GM18520 (cell line): ENCODE measurements around the gene DNAJC4.

Experiments used
- ATAC-seq: cut with Tn5 transposase; IDR thresholded peaks from one replicate; pipeline ENCODE4 v1.9.1; 2021; ENCODE audit not compliant: unreplicated experiment

DNAJC4 gene

DNA sequence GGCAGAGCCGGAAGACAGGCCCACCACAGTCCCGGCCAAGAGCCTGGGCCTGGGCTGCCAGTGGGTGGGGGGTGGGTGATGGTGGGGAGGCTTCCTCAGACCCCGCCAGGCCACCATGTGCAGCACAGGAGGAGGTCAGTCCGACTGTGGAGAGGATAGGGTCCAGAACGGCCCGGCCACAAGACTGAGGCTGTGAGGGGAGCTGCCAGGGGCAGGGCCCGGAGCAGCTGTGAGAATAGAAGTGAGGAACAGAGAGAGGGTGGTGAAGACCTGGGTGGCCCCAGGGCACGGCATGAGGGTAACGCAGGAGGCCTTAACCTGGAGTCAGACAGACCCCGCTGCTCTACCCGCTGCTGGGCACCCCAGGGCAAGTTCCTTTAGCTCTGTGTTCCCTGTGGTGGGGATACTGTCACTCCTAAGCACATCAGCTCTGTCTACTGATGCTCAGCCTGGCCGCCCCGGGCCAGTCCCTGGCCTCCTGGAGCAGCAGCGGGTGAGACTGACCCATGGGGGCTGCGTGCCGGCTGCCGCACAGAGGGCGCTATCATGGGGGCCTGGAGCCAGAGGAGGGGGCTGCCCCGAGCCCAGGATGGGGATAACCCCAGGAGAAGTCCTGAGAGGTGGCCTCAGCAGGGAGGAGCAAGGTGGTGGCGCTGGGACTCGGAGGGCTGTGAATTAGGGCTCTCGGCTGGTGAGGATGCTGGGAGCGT, 22.1 kb upstream of the DNAJC4 start:
- ATAC-seq, result no peak

DNA sequence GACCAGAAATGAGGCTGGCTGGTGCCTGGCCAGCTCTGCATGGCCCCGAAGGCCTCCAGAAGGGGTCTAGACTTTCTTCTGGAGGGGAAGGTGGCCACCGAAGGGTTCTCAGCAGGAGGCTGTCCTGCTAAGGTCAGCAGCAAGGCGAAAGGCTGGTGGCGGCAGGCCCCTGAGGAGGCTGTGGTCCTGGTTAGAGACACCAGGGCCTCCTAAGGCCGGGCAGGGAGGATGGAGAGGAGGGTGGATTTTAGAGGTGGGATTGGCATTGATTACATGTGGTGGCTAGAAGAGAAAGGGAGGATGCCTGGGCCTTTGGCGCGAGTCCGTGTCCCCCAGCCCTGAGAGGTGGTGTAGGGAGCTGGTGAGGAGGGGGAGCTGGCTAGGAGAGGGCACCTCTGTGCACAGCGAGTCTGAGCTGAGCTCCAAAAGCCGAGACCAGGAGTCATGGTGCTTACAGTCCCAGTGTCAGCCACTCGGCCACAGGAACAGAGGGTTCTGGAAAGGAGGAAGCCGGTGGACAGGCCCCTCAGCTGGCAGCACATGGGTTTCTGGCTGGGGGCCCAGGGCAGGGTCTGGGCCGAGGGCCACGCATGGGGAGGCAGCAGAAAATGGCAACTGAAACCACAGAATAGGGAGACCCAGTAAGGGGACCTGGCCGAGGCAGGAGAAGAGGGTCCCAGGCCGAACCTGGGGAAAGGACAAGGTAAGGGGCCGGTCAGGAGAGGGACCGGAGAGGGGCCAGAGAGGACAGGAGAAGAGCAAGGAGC, 21.4 kb upstream of the DNAJC4 start:
- ATAC-seq, result no peak

DNA sequence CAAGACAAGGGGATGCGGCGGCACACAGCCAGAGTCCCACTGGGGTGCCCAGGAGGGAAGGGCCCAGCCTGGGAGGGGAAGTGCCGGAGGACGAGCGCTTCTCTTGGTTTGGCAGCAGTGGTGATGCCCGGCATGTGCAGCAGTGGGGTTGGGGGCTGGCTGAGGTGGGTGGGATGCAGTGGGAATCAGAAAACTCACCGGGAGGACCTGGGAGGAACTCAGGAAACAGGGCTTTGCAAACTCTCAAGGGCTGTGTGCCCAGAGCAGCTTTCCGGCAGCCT, 20.8 kb upstream of the DNAJC4 start:
- ATAC-seq, result no peak

DNA sequence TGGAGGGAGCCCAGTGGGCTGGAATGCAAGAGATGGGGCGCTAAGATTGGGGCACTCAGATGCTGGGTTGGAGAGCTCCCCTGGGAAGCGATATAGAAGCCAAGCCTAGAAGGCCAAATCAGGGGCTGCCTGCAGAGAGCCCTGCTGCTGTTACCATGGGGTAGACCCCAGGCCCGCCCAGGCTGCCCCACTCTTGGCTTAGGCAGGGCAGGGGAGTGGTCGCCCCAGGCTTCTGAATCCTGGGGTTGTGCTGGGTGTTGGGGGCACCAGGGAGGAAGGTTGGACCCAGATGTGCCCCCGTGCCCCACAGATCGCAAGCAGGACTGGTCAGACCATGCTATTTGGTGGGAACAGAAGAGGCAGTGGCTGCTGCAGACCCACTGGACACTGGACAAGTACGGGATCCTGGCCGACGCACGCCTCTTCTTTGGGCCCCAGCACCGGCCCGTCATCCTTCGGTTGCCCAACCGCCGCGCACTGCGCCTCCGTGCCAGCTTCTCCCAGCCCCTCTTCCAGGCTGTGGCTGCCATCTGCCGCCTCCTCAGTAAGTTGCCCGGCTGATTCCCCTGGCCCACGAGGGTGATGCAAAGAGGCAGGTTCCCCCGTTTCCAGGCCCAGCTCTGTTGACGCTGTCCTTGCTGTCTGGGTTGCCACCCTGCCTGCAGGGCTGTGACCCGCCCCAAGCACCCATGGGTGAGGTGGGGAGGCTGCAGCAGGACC, 19.9 kb upstream of the DNAJC4 start:
- ATAC-seq, result no peak

DNA sequence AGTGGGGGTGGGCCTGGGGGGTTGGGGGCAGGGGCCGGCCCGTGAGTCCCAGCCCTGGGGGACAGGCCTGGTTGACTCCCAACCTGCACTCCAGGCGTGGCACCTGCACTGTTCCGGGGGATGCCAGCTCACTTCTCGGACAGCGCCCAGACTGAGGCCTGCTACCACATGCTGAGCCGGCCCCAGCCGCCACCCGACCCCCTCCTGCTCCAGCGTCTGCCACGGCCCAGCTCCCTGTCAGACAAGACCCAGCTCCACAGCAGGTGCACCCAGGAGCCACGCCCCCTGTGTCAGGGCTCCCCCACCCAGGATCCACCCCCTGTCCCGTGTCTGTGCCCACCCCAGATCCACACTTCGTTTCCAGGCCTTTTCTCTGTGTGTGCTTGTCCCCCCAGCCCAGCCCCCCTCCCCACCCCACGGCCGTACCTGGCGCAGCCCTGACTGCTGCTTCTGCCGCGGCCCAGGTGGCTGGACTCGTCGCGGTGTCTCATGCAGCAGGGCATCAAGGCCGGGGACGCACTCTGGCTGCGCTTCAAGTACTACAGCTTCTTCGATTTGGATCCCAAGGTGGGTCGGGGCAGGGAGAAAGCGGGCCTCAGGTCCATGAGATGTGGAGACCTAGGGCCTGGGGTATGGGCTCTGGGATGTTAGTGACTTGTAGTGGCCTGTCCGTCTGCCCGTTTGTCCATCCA, 19.0 kb upstream of the DNAJC4 start:
- ATAC-seq, result no peak

DNA sequence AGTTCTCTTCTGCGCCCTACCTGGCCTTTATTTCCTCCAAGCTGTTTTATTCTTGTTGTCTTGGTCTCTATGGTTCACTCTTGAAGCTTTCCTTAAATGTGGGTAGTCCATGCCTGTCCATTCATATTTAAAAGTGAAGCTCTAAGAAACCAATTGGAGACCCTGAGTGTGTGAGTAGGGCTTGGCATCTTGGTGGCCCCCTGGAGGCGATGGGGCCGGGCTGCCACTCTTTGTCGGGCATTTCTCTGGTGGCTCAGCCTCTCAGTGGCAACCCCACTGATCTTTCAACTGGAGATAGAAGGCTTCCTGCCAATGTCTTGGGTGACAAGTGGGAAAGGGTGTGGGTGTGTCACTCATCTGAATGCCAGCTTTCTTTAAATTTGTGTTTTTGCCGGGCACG, 13.5 kb upstream of the DNAJC4 start:
- ATAC-seq, result no peak

DNA sequence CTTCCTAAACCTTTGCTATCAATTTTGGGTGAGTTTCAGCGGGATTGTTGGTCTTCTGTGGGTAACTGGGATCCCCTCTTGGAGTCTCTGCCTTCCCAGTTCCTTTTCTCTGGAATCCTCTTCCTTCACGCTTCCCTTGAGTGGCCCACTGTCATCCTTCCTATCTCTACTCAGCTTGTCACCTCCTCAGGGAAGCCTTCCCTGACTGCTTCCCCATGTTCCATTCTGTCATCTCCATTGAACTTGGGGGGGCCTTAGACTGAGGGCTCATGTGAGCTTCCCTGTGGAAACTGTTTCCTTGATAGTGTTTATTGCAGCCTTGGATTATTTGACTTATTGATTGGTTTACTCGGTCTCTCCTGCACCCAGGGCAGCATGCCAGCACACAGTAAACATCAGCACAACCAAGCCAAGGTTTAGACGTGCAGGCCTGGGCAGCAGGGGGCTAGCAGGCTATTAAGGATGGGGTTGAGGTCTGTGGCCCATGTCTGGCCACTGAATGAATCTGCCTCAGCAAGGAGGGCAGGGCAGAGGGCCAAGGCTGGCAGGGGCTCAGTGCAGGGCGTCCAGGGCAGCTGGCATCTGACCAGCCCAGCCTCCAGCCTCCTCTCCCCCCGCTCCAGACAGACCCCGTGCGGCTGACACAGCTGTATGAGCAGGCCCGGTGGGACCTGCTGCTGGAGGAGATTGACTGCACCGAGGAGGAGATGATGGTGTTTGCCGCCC, 11.6 kb upstream of the DNAJC4 start:
- ATAC-seq, result no peak

DNA sequence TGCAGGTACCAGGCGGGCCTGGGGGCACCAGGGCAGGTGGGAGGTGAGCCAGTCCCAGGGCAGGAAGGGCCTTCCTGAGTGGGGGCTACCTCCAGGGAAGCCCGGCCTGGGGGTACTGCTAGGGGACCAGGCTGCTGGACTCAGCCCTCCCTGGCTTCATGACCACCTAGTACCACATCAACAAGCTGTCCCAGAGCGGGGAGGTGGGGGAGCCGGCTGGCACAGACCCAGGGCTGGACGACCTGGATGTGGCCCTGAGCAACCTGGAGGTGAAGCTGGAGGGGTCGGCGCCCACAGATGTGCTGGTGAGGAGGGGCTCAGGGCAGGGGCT, 11.0 kb upstream of the DNAJC4 start:
- ATAC-seq, result no peak

DNA sequence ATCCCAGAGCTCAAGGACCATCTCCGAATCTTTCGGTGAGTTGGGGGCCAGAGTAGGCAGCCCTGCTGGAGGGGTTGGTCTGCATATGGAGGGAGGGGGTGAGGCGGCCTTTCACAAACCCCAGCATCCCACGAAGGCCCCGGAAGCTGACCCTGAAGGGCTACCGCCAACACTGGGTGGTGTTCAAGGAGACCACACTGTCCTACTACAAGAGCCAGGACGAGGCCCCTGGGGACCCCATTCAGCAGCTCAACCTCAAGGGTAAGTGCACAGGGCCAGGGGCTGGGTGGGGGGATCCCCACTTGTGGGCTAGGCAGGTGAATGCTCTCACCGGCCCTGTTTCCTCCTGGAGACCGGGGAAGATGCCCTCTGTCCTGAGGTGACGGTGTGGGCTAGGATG, 10.6 kb upstream of the DNAJC4 start:
- ATAC-seq, result no peak

DNA sequence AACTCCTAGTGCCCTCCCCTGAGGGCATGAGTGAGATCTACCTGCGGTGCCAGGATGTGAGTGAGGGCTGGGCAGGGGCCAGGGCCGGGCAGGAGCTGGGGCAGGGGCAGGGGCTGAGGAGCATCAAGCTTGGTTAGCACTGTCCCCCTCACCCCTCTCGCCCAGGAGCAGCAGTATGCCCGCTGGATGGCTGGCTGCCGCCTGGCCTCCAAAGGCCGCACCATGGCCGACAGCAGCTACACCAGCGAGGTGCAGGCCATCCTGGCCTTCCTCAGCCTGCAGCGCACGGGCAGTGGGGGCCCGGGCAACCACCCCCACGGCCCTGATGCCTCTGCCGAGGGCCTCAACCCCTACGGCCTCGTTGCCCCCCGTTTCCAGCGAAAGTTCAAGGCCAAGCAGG, 10.1 kb upstream of the DNAJC4 start:
- no peak for ATAC-seq

DNA sequence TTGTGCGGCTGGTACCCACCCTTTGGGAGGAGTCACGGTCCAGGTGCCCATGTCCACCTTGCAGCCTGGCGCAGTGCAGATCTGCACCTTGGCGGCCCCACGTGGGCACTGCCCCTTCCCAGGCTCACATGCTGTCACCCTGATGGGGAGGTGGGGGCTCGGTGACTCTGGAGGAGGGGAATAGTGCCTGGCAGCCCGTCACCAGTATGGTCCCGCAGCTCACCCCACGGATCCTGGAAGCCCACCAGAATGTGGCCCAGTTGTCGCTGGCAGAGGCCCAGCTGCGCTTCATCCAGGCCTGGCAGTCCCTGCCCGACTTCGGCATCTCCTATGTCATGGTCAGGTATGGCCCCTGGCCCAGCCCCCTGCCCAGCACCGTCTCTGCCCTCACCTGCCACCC, 9.6 kb upstream of the DNAJC4 start:
- no peak for ATAC-seq

DNA sequence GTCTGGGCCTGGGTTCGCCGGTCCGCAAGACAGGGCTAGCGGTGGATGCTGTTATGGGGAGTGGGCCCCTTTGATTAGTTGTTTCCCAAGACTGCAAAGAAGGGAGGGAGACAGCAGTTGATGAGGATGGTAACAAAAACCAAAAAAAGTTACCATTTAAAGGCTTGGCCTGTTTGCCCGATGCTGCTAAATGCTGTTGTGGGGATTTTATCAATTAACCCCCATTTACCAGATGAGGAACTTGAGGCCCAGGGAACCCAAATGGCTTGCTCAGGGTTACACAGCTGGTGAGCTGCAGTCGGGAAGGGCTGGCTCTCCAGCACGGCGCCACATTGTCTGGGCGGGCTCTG, 7.7 kb upstream of the DNAJC4 start:
- no peak for ATAC-seq

DNA sequence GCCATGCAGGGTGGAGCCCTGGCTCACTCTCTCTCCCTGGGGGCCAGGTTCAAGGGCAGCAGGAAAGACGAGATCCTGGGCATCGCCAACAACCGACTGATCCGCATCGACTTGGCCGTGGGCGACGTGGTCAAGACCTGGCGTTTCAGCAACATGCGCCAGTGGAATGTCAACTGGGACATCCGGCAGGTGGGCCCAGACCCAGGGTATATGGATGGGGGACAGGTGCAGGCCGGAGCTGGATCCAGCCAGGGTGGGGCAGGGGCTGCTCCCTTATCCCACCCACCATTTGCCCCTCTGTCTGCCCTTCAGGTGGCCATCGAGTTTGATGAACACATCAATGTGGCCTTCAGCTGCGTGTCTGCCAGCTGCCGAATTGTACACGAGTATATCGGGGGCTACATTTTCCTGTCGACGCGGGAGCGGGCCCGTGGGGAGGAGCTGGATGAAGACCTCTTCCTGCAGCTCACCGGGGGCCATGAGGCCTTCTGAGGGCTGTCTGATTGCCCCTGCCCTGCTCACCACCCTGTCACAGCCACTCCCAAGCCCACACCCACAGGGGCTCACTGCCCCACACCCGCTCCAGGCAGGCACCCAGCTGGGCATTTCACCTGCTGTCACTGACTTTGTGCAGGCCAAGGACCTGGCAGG, 7.2 kb upstream of the DNAJC4 start:
- no peak for ATAC-seq

DNA sequence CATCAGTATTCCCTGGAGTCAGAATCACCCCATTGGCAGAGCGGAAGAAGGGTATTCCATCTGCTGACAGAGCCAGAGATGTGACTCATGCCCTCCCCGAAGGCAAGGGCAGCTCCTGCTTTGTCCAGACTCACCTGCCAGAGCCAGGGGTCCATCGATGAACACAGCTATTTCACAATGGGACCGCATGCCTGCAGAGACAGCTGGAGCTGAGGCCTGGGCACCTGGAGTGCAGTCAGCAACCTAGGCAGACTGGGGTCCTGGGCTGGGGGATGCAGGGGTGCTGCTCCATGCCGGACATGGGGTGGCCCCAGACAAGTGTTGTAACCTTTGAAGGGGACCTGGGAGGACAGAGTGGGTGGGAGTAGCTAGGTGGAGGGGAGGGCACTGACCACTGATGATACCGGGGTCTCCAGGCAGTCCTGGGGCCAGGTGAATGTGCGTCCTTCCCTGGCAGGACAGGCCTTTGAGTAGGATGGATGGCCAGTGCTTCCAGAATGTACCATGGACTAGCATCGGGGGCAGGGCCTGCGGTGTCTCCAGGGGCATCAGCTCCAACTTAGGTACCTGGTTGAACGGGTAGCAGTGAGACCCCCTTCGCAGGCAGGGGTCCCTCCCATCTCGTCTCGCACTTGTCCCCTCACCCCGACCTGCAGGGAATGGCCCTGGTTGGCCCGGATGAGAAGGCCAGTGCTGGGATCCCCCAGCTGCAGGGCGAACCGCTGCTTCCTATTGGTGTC, 6.0 kb upstream of the DNAJC4 start:
- no peak for ATAC-seq

DNA sequence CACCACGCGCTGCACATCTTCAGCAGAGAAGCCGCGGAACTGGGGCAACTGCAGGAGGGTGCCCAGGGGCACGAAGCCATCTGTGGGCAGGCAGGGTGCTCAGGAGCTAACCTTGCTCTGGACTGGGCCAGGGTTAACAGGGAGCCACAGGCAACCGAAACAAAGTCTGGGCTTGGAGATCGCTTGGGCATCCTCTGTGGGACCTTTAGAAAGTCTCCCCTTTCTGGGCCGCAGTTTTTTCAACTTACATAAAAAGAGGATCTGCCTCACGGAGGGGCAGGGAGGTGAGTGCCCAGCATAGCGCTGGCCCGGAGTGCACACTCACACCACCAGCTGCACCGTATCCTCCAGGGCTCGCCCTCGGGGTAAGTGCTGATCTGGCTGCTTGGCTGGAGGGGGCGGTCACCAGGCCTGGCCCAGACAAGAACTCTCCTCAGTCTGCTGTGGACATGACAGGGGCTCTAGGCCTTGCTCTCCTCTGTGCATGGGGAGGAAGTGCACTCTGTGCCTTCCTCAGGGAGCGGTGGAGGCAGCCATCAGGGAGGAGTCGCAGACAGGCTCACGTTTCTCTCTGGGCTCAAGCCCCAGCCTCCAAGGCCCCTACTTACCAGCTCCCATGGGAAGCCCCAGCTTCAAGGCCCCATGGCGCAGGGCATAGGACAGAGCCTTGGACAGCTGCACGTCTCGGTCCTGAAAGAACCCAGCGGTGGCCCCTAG, 5.3 kb upstream of the DNAJC4 start:
- no peak for ATAC-seq

DNA sequence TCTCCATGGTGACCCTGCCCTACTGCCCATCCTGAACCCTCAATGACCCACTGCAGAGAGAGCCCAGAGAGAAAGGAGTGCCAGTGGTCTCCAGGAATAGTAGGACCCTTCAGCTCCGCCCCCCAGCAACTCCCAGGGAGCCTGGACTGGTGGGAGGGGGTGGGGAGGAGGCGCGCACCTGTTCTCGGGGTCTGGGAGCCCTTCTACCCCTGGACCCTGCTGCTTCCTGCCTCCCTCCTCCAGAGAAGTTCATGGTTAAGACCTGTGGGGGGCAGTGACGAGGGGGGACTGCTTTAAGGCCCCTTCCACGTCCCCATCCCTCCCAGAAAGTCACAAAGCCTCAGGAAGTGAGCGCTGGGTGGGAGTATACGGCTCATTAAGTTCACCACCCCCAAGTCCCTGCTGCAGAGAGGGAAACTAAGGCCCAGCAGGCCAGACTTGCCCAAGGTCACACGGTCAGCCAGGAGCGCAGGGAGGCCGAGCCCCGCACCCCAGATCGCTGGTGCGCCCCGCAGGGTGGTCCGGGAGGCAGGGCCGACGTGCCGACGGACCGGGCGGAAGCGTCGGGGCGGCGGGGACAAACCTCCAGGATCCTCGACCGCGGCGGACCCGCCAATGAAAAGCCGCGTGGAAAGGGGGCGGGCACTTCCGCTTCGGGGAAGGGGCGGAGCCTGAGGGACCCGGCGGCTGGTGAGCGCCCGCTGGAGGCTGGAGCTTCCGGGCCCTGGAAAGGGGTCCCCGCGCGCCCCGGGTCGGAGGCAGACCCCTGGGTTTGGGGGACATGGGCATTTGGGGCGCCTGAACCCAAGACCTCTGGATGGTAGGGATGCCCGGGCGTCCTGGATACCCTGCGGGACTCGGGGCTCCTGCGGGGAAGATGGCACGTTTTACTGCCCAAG, 4.5 kb upstream of the DNAJC4 start, which contains the start of the genes NUDT22 and TRPT1:
TSS of gene NUDT22 (plus strand) at position 667 of the 899 bp plus-strand sequence. CDS start 379 bp downstream, outside the sequence.
TSS of gene TRPT1 (minus strand) at position 579 of the 899 bp plus-strand sequence. CDS start at position 253, 326 bp downstream.
- ATAC-seq, result peak; percentile 35

DNA sequence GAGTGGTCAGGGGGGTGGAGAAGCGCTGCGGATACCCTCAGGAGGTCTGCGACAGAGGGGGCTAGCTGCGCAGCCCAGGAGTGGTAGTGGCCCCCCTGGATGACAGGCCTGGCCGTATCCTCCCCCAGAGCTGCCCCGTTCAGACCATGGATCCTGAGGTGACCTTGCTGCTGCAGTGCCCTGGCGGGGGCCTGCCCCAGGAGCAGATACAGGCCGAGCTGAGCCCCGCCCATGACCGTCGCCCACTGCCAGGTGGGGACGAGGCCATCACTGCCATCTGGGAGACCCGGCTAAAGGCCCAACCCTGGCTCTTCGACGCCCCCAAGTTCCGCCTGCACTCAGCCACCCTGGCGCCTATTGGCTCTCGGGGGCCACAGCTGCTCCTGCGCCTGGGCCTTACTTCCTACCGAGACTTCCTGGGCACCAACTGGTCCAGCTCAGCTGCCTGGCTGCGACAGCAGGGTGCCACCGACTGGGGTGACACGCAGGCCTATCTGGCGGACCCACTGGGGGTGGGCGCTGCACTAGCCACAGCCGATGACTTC, 3.8 kb upstream of the DNAJC4 start:
- no peak for ATAC-seq

DNA sequence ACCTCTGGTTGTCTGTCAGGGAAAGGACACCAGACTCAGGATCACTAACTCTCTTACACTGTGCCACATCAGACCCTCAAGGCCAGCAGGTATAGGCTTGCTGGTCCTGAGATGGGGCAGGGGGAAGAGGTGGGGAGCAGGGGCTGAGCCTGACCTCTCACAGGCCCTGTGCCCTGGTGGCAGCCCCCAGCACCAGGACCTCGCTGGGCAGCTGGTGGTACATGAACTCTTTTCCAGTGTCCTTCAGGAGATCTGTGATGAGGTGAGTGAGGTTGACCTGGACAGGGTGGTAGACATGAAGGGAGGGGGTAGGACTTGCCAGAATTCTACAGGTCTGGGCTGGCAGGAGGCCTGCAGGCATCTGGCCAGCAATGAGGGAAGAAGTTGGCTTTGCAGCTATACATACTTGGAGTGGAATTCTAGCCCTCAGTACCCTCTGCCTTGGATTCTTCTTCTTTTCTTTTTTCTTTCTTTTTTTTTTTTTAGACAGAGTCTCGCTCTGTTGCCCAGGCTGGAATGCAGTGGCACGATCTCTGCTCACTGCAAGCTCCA, 2.9 kb upstream of the DNAJC4 start:
- no peak for ATAC-seq
